Measurements from ENCODE around the gene SOHLH1. TPM values are rescaled to one million over a fixed set of nuclear protein-coding genes. Genes with fewer than 3 reads are reported as not detected.

SOHLH1 gene
- total RNA-seq, 3 donors from 2014 or later (not counting 1 experiment from before 2014, with no cell fraction given), result not detected

DNA sequence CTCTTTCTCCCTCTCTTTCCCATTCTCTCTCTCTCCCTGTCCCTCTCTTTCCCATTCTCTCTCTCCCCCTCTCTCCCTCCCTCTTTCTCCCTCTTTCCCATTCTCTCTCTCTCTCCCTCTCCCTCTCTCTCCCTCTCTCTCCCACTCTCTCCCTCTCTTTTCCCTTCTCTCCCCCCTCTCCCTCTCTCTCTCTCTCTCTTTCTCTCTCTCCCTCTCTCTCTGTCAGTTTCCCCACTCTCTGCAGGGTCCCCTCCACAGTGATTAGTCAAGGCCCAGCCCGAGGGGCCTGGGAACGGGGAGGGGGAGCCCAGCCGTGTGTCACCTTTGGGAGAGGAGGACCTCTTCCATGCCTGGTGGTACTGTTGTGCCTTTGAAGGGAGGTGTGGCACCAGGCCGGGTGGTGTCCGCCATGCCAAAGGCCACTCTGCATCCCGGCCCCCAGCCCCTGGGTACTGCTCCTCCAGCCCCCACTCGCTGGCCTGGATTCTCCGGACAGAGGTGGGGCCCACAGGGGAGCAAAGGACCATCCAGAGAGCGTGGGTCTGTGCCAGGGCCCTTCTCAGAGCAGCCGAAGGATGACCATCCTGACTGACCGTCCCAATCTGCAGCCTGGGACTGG is 28.1 kb upstream of the SOHLH1 start:
- DNase-seq (no peak), ATAC-seq (no peak)
- Mint-ChIP-seq H3K9me3 (peaks cover 0 to 2% of the 10 kb centered on the region in 2 donors), H3K27ac (no peak overlapping the region), H3K4me1 (peaks cover 0 to 4% of the 10 kb centered on the region in 2 donors), H3K27me3 (ENCODE audit: low read depth in 2 of 2) (peaks cover 6% of the 10 kb centered on the region in 2 donors), H3K4me3 (no peak overlapping the region), H3K36me3 (no peaks in the 10 kb centered on the region)
- no peaks in the 10 kb centered on the region for H3K4me1 ChIP-seq (ENCODE audit: control insufficient read depth, insufficient read depth, low read length)
- intact Hi-C loops (cut with micrococcal nuclease), result no loop called here
- TF ChIP-seq, protein P1, sequence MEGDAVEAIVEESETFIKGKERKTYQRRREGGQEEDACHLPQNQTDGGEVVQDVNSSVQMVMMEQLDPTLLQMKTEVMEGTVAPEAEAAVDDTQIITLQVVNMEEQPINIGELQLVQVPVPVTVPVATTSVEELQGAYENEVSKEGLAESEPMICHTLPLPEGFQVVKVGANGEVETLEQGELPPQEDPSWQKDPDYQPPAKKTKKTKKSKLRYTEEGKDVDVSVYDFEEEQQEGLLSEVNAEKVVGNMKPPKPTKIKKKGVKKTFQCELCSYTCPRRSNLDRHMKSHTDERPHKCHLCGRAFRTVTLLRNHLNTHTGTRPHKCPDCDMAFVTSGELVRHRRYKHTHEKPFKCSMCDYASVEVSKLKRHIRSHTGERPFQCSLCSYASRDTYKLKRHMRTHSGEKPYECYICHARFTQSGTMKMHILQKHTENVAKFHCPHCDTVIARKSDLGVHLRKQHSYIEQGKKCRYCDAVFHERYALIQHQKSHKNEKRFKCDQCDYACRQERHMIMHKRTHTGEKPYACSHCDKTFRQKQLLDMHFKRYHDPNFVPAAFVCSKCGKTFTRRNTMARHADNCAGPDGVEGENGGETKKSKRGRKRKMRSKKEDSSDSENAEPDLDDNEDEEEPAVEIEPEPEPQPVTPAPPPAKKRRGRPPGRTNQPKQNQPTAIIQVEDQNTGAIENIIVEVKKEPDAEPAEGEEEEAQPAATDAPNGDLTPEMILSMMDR (IDR thresholded peaks at IDR 0.05), result no peak
- H3K4me3 ChIP-seq (ENCODE audit: low read length), result no peak overlapping the region
- H3K9me3 ChIP-seq (ENCODE audit: control insufficient read depth, insufficient read depth, low read length), result no peaks in the 10 kb centered on the region
- H3K36me3 ChIP-seq (ENCODE audit: control insufficient read depth, insufficient read depth, low read length), result no peaks in the 10 kb centered on the region
- H3K27ac ChIP-seq (ENCODE audit: low read length), result no peak overlapping the region
- H3K27me3 ChIP-seq (ENCODE audit: control insufficient read depth, insufficient read depth, low read length), result no peaks in the 10 kb centered on the region
- 59% methylated on average over 11 of the region's 11 CpGs for WGBS (ENCODE audit: insufficient coverage)

DNA sequence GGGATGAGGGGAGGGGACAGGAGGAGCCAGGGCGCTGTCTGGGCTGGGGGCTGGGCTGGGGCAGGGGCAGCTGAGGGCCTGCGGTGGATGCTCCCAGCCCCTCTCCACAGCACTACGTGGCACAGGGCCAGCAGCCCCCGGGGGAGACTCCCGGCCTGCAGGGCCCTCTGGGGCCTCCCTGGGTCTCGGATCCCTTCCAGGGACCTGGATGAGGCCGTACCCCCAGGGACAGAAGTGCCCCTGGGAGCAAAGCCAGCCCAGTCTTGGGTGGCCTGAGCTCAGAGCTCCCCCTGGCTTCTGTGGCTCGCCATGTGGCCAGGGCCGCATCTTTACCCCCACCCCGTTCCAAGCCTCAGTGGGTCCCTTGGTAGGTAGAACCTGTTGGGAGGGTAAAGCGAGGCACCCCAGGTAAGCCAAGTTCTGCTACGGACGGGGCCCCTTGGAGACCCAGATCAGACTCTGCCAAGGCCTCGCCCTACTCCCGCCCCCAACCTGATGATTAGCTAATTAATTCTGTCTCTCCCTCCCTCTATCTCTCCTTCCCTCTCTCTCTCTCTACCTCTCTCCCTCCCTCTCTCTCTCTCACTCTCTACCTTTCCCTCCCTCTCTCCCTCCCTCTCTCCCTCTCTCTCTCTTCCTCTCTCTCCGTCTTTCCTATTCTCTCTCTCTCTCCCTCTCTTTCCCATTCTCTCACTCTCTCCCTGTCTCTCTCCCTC is 27.0 kb upstream of the SOHLH1 start:
- DNase-seq, result no peak

DNA sequence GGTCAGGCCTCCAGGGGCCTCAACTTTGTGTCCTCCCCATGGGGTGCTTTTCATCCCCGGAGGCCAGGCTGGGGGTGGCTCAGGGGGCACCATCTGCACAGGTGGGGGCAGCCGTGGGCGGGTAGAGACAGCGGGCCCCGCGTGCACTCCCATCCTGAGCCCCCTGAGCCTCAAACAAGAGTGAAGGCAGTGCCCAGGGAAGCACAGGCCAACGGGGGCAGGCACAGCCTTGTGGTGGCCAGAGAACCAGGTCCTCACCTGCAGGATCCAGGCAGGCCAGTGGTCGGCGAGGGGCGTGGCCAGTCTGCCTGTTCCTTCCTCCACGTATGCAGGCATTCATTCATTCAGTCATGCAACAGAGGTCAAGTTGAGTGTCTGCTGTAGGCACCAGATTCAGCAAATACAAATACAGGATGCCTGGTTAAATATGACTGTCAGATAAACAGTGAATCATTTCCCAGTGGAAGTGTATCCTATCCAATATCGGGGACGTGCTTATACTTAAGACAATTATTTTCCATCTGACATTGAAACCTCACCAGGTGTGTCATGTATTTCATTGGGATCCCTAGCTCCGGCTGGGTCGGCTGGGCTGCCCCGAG is 25.0 kb upstream of the SOHLH1 start:
- Histone ChIP-seq H3K4me3 (ENCODE audit: low read length) (no peak overlapping the region), H3K27ac (ENCODE audit: low read length) (no peak overlapping the region), H3K9me3 (ENCODE audit: control insufficient read depth, insufficient read depth, low read length) (no peaks in the 10 kb centered on the region), H3K36me3 (ENCODE audit: control insufficient read depth, insufficient read depth, low read length) (no peaks in the 10 kb centered on the region), H3K4me1 (ENCODE audit: control insufficient read depth, insufficient read depth, low read length) (no peaks in the 10 kb centered on the region), H3K27me3 (ENCODE audit: control insufficient read depth, insufficient read depth, low read length) (no peaks in the 10 kb centered on the region)
- Mint-ChIP-seq H3K9me3 (no peaks in the 10 kb centered on the region), H3K4me3 (no peak overlapping the region), H3K27ac (no peak overlapping the region), H3K36me3 (no peaks in the 10 kb centered on the region), H3K4me1 (no peaks in the 10 kb centered on the region), H3K27me3 (ENCODE audit: low read depth in 2 of 2) (peaks cover 6% of the 10 kb centered on the region in 2 donors)
- ATAC-seq, result no peak
- intact Hi-C loops (cut with micrococcal nuclease), result no loop called here
- TF ChIP-seq, protein P1 (IDR thresholded peaks at IDR 0.05), result no peak
- WGBS (ENCODE audit: insufficient coverage), result 76% methylated on average over 16 of the region's 16 CpGs
- DNase-seq, result no peak

More for the DNA sequence above, 27.0 kb upstream of the SOHLH1 start:
- Mint-ChIP-seq H3K36me3 (no peaks in the 10 kb centered on the region), H3K27ac (no peak overlapping the region), H3K9me3 (peaks cover 0 to 2% of the 10 kb centered on the region in 2 donors), H3K4me1 (peaks cover 0 to 4% of the 10 kb centered on the region in 2 donors), H3K4me3 (no peak overlapping the region), H3K27me3 (ENCODE audit: low read depth in 2 of 2) (peaks cover 6% of the 10 kb centered on the region in 2 donors)
- H3K36me3 ChIP-seq (ENCODE audit: control insufficient read depth, insufficient read depth, low read length), result no peaks in the 10 kb centered on the region
- no peaks in the 10 kb centered on the region for H3K9me3 ChIP-seq (ENCODE audit: control insufficient read depth, insufficient read depth, low read length)
- TF ChIP-seq, protein P1 (IDR thresholded peaks at IDR 0.05), result no peak
- no peaks in the 10 kb centered on the region for H3K4me1 ChIP-seq (ENCODE audit: control insufficient read depth, insufficient read depth, low read length)
- no peaks in the 10 kb centered on the region for H3K27me3 ChIP-seq (ENCODE audit: control insufficient read depth, insufficient read depth, low read length)
- intact Hi-C loops (cut with micrococcal nuclease), result no loop called here
- no peak overlapping the region for H3K4me3 ChIP-seq (ENCODE audit: low read length)
- ATAC-seq, result no peak
- H3K27ac ChIP-seq (ENCODE audit: low read length), result no peak overlapping the region
- 76% methylated on average over 15 of the region's 16 CpGs for whole genome bisulfite sequencing (ENCODE audit: insufficient coverage)
